Measurements from ENCODE around the gene DCAF15.

- TF ChIP-seq POLR2AphosphoS5 (IDR thresholded peaks at IDR 0.05; ENCODE audit: borderline replicate concordance, low read depth, low read length) = no peak
- no peak for TF ChIP-seq EZH2 (IDR thresholded peaks at IDR 0.05)
Observed at GRCh38 chr19:14003251-14004055, 51.1 kb downstream of the DCAF15 start.
